Smooth muscle cell of the pulmonary artery (primary cell): ENCODE measurements around the gene ENOX2. TPM values are rescaled to one million over a fixed set of nuclear protein-coding genes. Genes with fewer than 3 reads are reported as not detected.

Source experiments
- total RNA-seq: library from RNA; depleted of rRNA; stranded (reverse); fragments of >200 nt; gene quantifications from 2 replicates; pipeline ENCODE4 v1.2.3, GENCODE V29; 2014

The ENOX2 gene
- total RNA-seq: 8.6 and 9.7 TPM in 2 replicates

GRCh38 chrX:130902783-130903613, at the start of gene ENOX2:
Gene ENOX2, minus strand, starts transcription at chrX:130903209. Its CDS starts 199,993 bp downstream, at chrX:130703216.

Other genes starting within 250 kb of the ENOX2 start
- gene ARHGAP36, start 155.1 kb upstream of the ENOX2 start, total RNA-seq: not detected in 2 replicates